IMR-90 (cell line): ENCODE data around the gene PXK. TPM values are rescaled to one million over a fixed set of nuclear protein-coding genes. Genes with fewer than 3 reads are reported as not detected.
A peak's percentile ranks its signal among the peaks of the same experiment; 100 is the strongest.

Experiments used
- ATAC-seq: fragments of 200-7000 bp; cut with Tn5 transposase; 2 replicates; pipeline ENCODE4 v1.9.1; 2020; ENCODE audit warnings: low read depth, mild to moderate bottlenecking, moderate library complexity
- BruUV-seq: library from RNA; stranded (reverse); fragments of 400-500 nt; replicated peaks from 2 replicates; lab custom pipeline; 2021; lab: Mats Ljungman, UMichigan
- CTCF ChIA-PET: fragments of 300-600 bp; formaldehyde crosslinking; extraction: SDS; loops from one replicate; lab custom pipeline; 2021; ENCODE audit warnings: antibody characterized with exemption; lab: Yijun Ruan, JAX
- POLR2A ChIA-PET: fragments of 300-600 bp; sonication (Branson Sonifier 250); formaldehyde crosslinking; loops from one replicate; lab custom pipeline; 2022; ENCODE audit warnings: antibody characterized with exemption; ENCODE audit not compliant: unreplicated experiment; lab: Charles Lee
- DNase-seq: peaks from one replicate; pipeline ENCODE4 v3.0.0; 2013
- H2AFZ ChIP-seq: replicated peaks from 2 replicates; pipeline ENCODE3; 2013; ENCODE audit warnings: low read length, mild to moderate bottlenecking; ENCODE audit not compliant: poor library complexity
- H2AK5ac ChIP-seq: 2 replicates; pipeline ENCODE4 v1.6.1; 2013; ENCODE audit warnings: low read depth, low read length, inconsistent platforms
- H2AK9ac ChIP-seq: replicated peaks from 2 replicates; pipeline ENCODE3; 2013; ENCODE audit warnings: mild to moderate bottlenecking, low read depth, low read length, moderate library complexity; ENCODE audit not compliant: poor library complexity
- H2BK120ac ChIP-seq: 2 replicates; pipeline ENCODE4 v1.6.1; 2013; ENCODE audit warnings: low read depth, low read length, inconsistent platforms
- H2BK15ac ChIP-seq: 3 replicates; pipeline ENCODE4 v1.6.1; 2013; ENCODE audit warnings: low read depth, low read length, inconsistent platforms
- H2BK20ac ChIP-seq: 2 replicates; pipeline ENCODE4 v1.6.1; 2013; ENCODE audit warnings: low read depth, mild to moderate bottlenecking, inconsistent platforms, low read length, moderate library complexity
- H2BK5ac ChIP-seq: 2 replicates; pipeline ENCODE4 v1.6.1; 2013; ENCODE audit warnings: mild to moderate bottlenecking, low read depth, low read length, inconsistent platforms; ENCODE audit not compliant: poor library complexity, severe bottlenecking
- H3K14ac ChIP-seq: replicated peaks from 2 replicates; pipeline ENCODE4 v1.6.1; 2013; ENCODE audit warnings: low read depth, low read length, inconsistent platforms
- H3K18ac ChIP-seq: 2 replicates; pipeline ENCODE4 v1.6.1; 2013; ENCODE audit warnings: low read depth, low read length, control low read depth
- H3K23ac ChIP-seq: 2 replicates; pipeline ENCODE4 v1.6.1; 2013; ENCODE audit warnings: low read depth, low read length, inconsistent platforms
- H3K27ac ChIP-seq: 2 replicates; pipeline ENCODE4 v1.5.1; 2013; ENCODE audit warnings: mild to moderate bottlenecking, control low read depth, low read length; ENCODE audit not compliant: insufficient read depth
- H3K27me3 ChIP-seq: 2 replicates; pipeline ENCODE4 v1.6.1; 2013; ENCODE audit warnings: low read length; ENCODE audit not compliant: control insufficient read depth, insufficient read depth
- H3K36me3 ChIP-seq: 2 replicates; pipeline ENCODE4 v1.6.1; 2013; ENCODE audit warnings: low read length, mixed read lengths; ENCODE audit not compliant: control insufficient read depth, insufficient read depth
- H3K4ac ChIP-seq: 2 replicates; pipeline ENCODE4 v1.6.1; 2013; ENCODE audit warnings: low read depth, low read length, inconsistent platforms
- H3K4me1 ChIP-seq: 2 replicates; pipeline ENCODE4 v1.6.1; 2013; ENCODE audit warnings: low read length, mixed read lengths; ENCODE audit not compliant: control insufficient read depth, insufficient read depth
- H3K4me2 ChIP-seq: 2 replicates; pipeline ENCODE4 v1.6.1; 2013; ENCODE audit warnings: low read depth, mild to moderate bottlenecking, control low read depth, low read length, moderate library complexity
- H3K4me3 ChIP-seq: 2 replicates; pipeline ENCODE4 v1.5.1; 2013; ENCODE audit warnings: low read depth, mild to moderate bottlenecking, control low read depth, low read length, moderate library complexity; ENCODE audit not compliant: insufficient read depth
- H3K56ac ChIP-seq: 2 replicates; pipeline ENCODE4 v1.6.1; 2013; ENCODE audit warnings: low read length, inconsistent platforms; ENCODE audit not compliant: insufficient read depth; ENCODE audit errors: extremely low read depth
- H3K79me1 ChIP-seq, 2 experiments: 2 replicates each; pipeline ENCODE4 v1.6.1; 2013; ENCODE audit warnings: low read length in 2 of 2, inconsistent platforms in 1 of 2, low read depth in 1 of 2
- H3K9ac ChIP-seq: 2 replicates; pipeline ENCODE4 v1.6.1; 2013; ENCODE audit warnings: low read depth, low read length, control low read depth
- H3K9me1 ChIP-seq: 2 replicates; pipeline ENCODE4 v1.6.1; 2013; ENCODE audit warnings: low read length, inconsistent platforms; ENCODE audit not compliant: insufficient read depth
- H3K9me3 ChIP-seq: 2 replicates; pipeline ENCODE4 v1.6.1; 2013; ENCODE audit warnings: low read length; ENCODE audit not compliant: control insufficient read depth, insufficient read depth
- H4K20me1 ChIP-seq: 2 replicates; pipeline ENCODE4 v1.6.1; 2013; ENCODE audit warnings: low read length, inconsistent platforms; ENCODE audit not compliant: insufficient read depth
- H4K5ac ChIP-seq: 2 replicates; pipeline ENCODE4 v1.6.1; 2013; ENCODE audit warnings: mild to moderate bottlenecking, low read depth, low read length, control low read depth
- H4K8ac ChIP-seq, 2 experiments: 2 replicates each; pipeline ENCODE4 v1.6.1; 2013; ENCODE audit warnings: low read depth in 2 of 2, low read length in 2 of 2, control low read depth in 1 of 2, inconsistent platforms in 1 of 2
- H4K91ac ChIP-seq: 2 replicates; pipeline ENCODE4 v1.6.1; 2013; ENCODE audit warnings: low read depth, low read length, inconsistent platforms; ENCODE audit not compliant: insufficient read depth
- BHLHE40 ChIP-seq: fragments of 150-350 bp; IDR thresholded peaks from 2 replicates; pipeline ENCODE4 v1.6.1; 2016; ENCODE audit warnings: mild to moderate bottlenecking, low read depth, low read length
- CEBPB ChIP-seq: IDR thresholded peaks from 2 replicates; pipeline ENCODE4 v1.6.1; 2012; ENCODE audit warnings: low read depth, low read length, improper control_type of control experiment
- CHD1 ChIP-seq: IDR thresholded peaks from 2 replicates; pipeline ENCODE4 v1.6.1; 2012; ENCODE audit warnings: low read depth, low read length, improper control_type of control experiment
- FOS ChIP-seq: fragments of 150-350 bp; IDR thresholded peaks from 2 replicates; pipeline ENCODE4 v1.6.1; 2016; ENCODE audit warnings: low read depth, low read length
- MAFK ChIP-seq: IDR thresholded peaks from 2 replicates; pipeline ENCODE4 v1.6.1; 2012; ENCODE audit warnings: low read depth, low read length, improper control_type of control experiment
- MAZ ChIP-seq: IDR thresholded peaks from 2 replicates; pipeline ENCODE4 v1.6.1; 2012; ENCODE audit warnings: low read depth, mild to moderate bottlenecking, low read length, improper control_type of control experiment, moderate library complexity, borderline replicate concordance
- MXI1 ChIP-seq: IDR thresholded peaks from 2 replicates; pipeline ENCODE4 v1.6.1; 2012; ENCODE audit warnings: low read depth, mild to moderate bottlenecking, low read length, moderate library complexity, borderline replicate concordance
- NFE2L2 ChIP-seq: fragments of 150-350 bp; IDR thresholded peaks from 2 replicates; pipeline ENCODE4 v1.6.1; 2016; ENCODE audit warnings: low read depth, mild to moderate bottlenecking, low read length
- POLR2A ChIP-seq: IDR thresholded peaks from 2 replicates; pipeline ENCODE4 v1.6.1; 2012; ENCODE audit warnings: mild to moderate bottlenecking, low read depth, low read length
- RAD21 ChIP-seq: IDR thresholded peaks from 2 replicates; pipeline ENCODE4 v1.6.1; 2012; ENCODE audit warnings: low read length, improper control_type of control experiment
- RCOR1 ChIP-seq: IDR thresholded peaks from 2 replicates; pipeline ENCODE4 v1.6.1; 2012; ENCODE audit warnings: mild to moderate bottlenecking, low read length, improper control_type of control experiment; ENCODE audit not compliant: insufficient replicate concordance
- RFX5 ChIP-seq: IDR thresholded peaks from 2 replicates; pipeline ENCODE4 v1.8.0; 2012; ENCODE audit warnings: low read depth, mild to moderate bottlenecking, low read length, moderate library complexity
- SMC3 ChIP-seq: fragments of 150-350 bp; IDR thresholded peaks from 2 replicates; pipeline ENCODE4 v1.6.1; 2016; ENCODE audit warnings: low read depth, mild to moderate bottlenecking, antibody characterized with exemption, low read length, moderate library complexity
- WGBS, 2 experiments: methylation state at CpG; one replicate each; pipeline versions ENCODE4 v1.1.5 to v1.1.7; 2013; ENCODE audit warnings: missing lambda C conversion rate in 2 of 2; ENCODE audit not compliant: insufficient read length in 1 of 2; ENCODE audit errors: extremely low coverage in 2 of 2; 5-methylcytosine and 5-hydroxymethylcytosine counted together
- dilution Hi-C: fragments of 300-500 bp; cut with HindIII; formaldehyde crosslinking; loops from one replicate; pipeline ENCODE4 v1.14.3; 2018; ENCODE audit warnings: low sequenced_read_pairs; ENCODE audit not compliant: unreplicated experiment
- in situ Hi-C: fragments of 300-500 bp; cut with MboI; formaldehyde crosslinking; loops from 3 replicates; pipeline ENCODE4 v1.14.3; 2019; ENCODE audit warnings: low sequenced_read_pairs, inconsistent platforms, mixed read lengths
- intact Hi-C: fragments of 100-400 bp; cut with micrococcal nuclease; formaldehyde crosslinking; loops from 2 replicates; pipeline ENCODE4 v1.10.0; 2022
- polyA plus RNA-seq, 3 experiments: library from polyadenylated mRNA; depleted of rRNA; stranded (reverse); fragments of >200 nt; gene quantifications; 2 replicates each; pipeline ENCODE4 v1.2.3, GENCODE V29; 2012; ENCODE audit warnings: low replicate concordance in 1 of 3
- total RNA-seq: library from RNA; depleted of rRNA; stranded (reverse); fragments of >200 nt; gene quantifications from 2 replicates; pipeline ENCODE4 v1.2.3, GENCODE V29; 2012
- TF ChIP-seq, protein P1 (sequence below): fragments of 150-350 bp; IDR thresholded peaks from 2 replicates; pipeline ENCODE4 v1.6.1; 2017; ENCODE audit warnings: mild to moderate bottlenecking, antibody characterized with exemption, low read length, low read depth
- TF ChIP-seq, protein P2 (sequence below): fragments of 150-350 bp; IDR thresholded peaks from 2 replicates; pipeline ENCODE4 v1.6.1; 2016; ENCODE audit warnings: low read depth, mild to moderate bottlenecking, low read length, moderate library complexity, borderline replicate concordance

The PXK gene
- total and polyA plus RNA-seq, 2 of the 4 experiments (the other 2 are of a cell fraction) = 14.3 to 17.7 TPM

DNA sequence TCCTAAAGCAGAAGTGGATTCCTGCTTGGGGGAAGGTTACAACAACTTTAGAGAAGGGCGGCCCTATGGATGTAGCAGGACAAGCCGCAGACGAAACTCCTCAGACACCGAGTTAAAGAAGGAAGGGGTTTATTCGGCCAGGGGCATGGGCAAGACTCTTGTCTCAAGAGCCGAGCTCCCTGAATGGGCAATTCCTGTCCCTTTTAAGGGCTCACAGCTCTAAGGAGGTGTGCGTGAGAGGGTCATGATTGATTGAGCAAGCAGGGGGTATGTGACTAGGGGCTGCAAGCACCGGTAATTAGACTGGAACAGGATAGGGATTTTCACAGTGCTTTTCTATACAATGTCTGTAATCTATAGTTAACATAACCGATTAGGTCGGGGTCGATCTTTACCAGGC is 101.8 kb downstream of the PXK start:
- peak overlapping the region; percentile 90 to 97 for H4K8ac ChIP-seq
- H2BK5ac ChIP-seq = peak overlapping the region; percentile 85
- peak overlapping the region; percentile 27; the same call in 1 of the 2 replicates for H3K23ac ChIP-seq
- H3K56ac ChIP-seq = no peak overlapping the region
- H4K5ac ChIP-seq = peak overlapping the region; percentile 58
- H2BK20ac ChIP-seq = peak overlapping the region; percentile 91
- H2BK120ac ChIP-seq = peak overlapping the region; percentile 93
- no CpG with 5 or more reads among the region's 11 CpGs for WGBS, 2 experiments
- TF ChIP-seq MXI1 (no peak), SMC3 (no peak), RFX5 (no peak), RAD21 (no peak), NFE2L2 (no peak), MAFK (no peak), MAZ (no peak), FOS (no peak), CEBPB (no peak), BHLHE40 (no peak), POLR2A (no peak), CHD1 (no peak), RCOR1 (no peak)
- TF ChIP-seq, protein P1, sequence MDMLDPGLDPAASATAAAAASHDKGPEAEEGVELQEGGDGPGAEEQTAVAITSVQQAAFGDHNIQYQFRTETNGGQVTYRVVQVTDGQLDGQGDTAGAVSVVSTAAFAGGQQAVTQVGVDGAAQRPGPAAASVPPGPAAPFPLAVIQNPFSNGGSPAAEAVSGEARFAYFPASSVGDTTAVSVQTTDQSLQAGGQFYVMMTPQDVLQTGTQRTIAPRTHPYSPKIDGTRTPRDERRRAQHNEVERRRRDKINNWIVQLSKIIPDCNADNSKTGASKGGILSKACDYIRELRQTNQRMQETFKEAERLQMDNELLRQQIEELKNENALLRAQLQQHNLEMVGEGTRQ = no peak
- TF ChIP-seq, protein P2, sequence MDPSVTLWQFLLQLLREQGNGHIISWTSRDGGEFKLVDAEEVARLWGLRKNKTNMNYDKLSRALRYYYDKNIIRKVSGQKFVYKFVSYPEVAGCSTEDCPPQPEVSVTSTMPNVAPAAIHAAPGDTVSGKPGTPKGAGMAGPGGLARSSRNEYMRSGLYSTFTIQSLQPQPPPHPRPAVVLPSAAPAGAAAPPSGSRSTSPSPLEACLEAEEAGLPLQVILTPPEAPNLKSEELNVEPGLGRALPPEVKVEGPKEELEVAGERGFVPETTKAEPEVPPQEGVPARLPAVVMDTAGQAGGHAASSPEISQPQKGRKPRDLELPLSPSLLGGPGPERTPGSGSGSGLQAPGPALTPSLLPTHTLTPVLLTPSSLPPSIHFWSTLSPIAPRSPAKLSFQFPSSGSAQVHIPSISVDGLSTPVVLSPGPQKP = no peak
- peak overlapping the region; percentile 61 for H2AK5ac ChIP-seq
- POLR2A ChIA-PET = no interaction called here
- DNase-seq = no peak
- H3K4me1 ChIP-seq = peaks cover 12% of the 10 kb centered on the region
- H2AK9ac ChIP-seq = no peak overlapping the region
- peaks cover 13% of the 10 kb centered on the region for H3K36me3 ChIP-seq
- H3K14ac ChIP-seq = peak overlapping the region; percentile 79
- peak overlapping the region; percentile 36; the same call in 1 of the 2 replicates for H3K18ac ChIP-seq
- H3K9me3 ChIP-seq = no peaks in the 10 kb centered on the region
- CTCF ChIA-PET = interaction anchor here (1.1 kb wide), 1 partner anchor 134 kb away, joined by 3 read pairs; no protein-coding TSS in a partner anchor
- H3K27me3 ChIP-seq = no peaks in the 10 kb centered on the region
- in situ Hi-C loops (no loop called here), dilution Hi-C loops (no loop called here), intact Hi-C loops (no loop called here)
- no TSS peak for BruUV-seq
- peak overlapping the region; percentile 65 for H3K27ac ChIP-seq
- H2BK15ac ChIP-seq = peak overlapping the region; percentile 89; the same call in 1 of the 3 replicates
- H4K91ac ChIP-seq = peak overlapping the region; percentile 93
- H3K9ac ChIP-seq = no peak overlapping the region
- no peak overlapping the region for H3K4me2 ChIP-seq
- peaks cover 4% of the 10 kb centered on the region; the same call in 1 of the 2 replicates for H4K20me1 ChIP-seq
- ATAC-seq = no peak
- no peak overlapping the region for H3K4me3 ChIP-seq
- H3K9me1 ChIP-seq = peaks cover 6% of the 10 kb centered on the region
- H2AFZ ChIP-seq = no peak overlapping the region
- H3K79me1 ChIP-seq = peaks cover 17 to 26% of the 10 kb centered on the region in 2 experiments; a peak in 3 of 4 replicates
- peak overlapping the region; percentile 95 for H3K4ac ChIP-seq
